ENCODE results near the gene EXOC2.

GRCh38 chr6:503610-504362, 189.2 kb downstream of the EXOC2 start:
- TF ChIP-seq USF2 (IDR thresholded peaks at IDR 0.05; ENCODE audit: low read depth, low read length) = no peak
- no peak for TF ChIP-seq USF2 (CRISPR knock-in tag; IDR thresholded peaks at IDR 0.05; ENCODE audit: borderline replicate concordance)
- no peak for TF ChIP-seq REST (IDR thresholded peaks at IDR 0.05; ENCODE audit: borderline replicate concordance in 1 of 2, low read depth in 1 of 2, low read length in 2 of 2)
- TF ChIP-seq NFIC (IDR thresholded peaks at IDR 0.05; ENCODE audit: low read length) = no peak
- no peak for TF ChIP-seq GATAD1 (CRISPR knock-in tag; IDR thresholded peaks at IDR 0.05)

Measured in HepG2 (cell line).